ENCODE results near the gene ATXN2L. TPM values are rescaled to one million over a fixed set of nuclear protein-coding genes. Genes with fewer than 3 reads are reported as not detected.

Gene ATXN2L
- total RNA-seq, 4 donors from 2014 or later: 50.5 to 77.4 (median 54.1) TPM

- TF ChIP-seq CTCF (IDR thresholded peaks at IDR 0.05; ENCODE audit: low read depth): no peak
Measured at GRCh38 chr16:28826141-28826540, 3.3 kb downstream of the ATXN2L start.

- no peak for TF ChIP-seq CTCF (IDR thresholded peaks at IDR 0.05; ENCODE audit: low read depth)
Measured at GRCh38 chr16:28829747-28830146, 6.9 kb downstream of the ATXN2L start.

- no peak for TF ChIP-seq CTCF (IDR thresholded peaks at IDR 0.05; ENCODE audit: low read depth)
Measured at GRCh38 chr16:28830531-28830930, 7.7 kb downstream of the ATXN2L start.

GRCh38 chr16:28834349-28834748 lies 11.6 kb downstream of the ATXN2L start:
- TF ChIP-seq CTCF (IDR thresholded peaks at IDR 0.05; ENCODE audit: low read depth): no peak

- no peak for TF ChIP-seq CTCF (IDR thresholded peaks at IDR 0.05; ENCODE audit: low read depth)
Measured at GRCh38 chr16:28834873-28835863, 12.4 kb downstream of the ATXN2L start.

- TF ChIP-seq CTCF (IDR thresholded peaks at IDR 0.05; ENCODE audit: low read depth): no peak
Measured at GRCh38 chr16:28835864-28836760, 13.3 kb downstream of the ATXN2L start.

GRCh38 chr16:28836761-28837064 lies 13.9 kb downstream of the ATXN2L start:
- TF ChIP-seq CTCF (IDR thresholded peaks at IDR 0.05; ENCODE audit: low read depth): no peak
